H1 (cell line): ENCODE results near the gene MACF1. TPM values are rescaled to one million over a fixed set of nuclear protein-coding genes. Genes with fewer than 3 reads are reported as not detected.

Experiments used
- CTCF ChIA-PET: fragments of 300-600 bp; sonication (Branson Sonifier 250); formaldehyde crosslinking; loops from one replicate; lab custom pipeline; 2021; ENCODE audit not compliant: partially characterized antibody; lab: Charles Lee
- POLR2A ChIA-PET: fragments of 300-600 bp; sonication (Branson Sonifier 250); formaldehyde crosslinking; loops from one replicate; lab custom pipeline; 2021; ENCODE audit warnings: inconsistent platforms; ENCODE audit not compliant: partially characterized antibody; lab: Charles Lee
- DNase-seq, 2 experiments: peaks; one replicate each; pipeline versions ENCODE4 v3.0.0 to v3.0.0-alpha.2; 2010 to 2022; ENCODE audit warnings: low spot score in 2 of 2, low read depth in 1 of 2, mixed read lengths in 1 of 2
- FAIRE-seq: peaks from 2 replicates; lab custom pipeline; 2011; peaks lifted over from hg19 to GRCh38; lab: Jason Lieb, UNC
- H2AFZ ChIP-seq: 2 replicates; pipeline ENCODE4 v1.8.1; 2012; ENCODE audit warnings: low read length, inconsistent platforms
- H2AK5ac ChIP-seq: 2 replicates; pipeline ENCODE4 v1.6.1; 2013; ENCODE audit warnings: low read depth, low read length
- H2BK120ac ChIP-seq: replicated peaks from 2 replicates; pipeline ENCODE3; 2013; ENCODE audit warnings: low read depth, low read length, inconsistent platforms
- H2BK12ac ChIP-seq: 2 replicates; pipeline ENCODE4 v1.6.1; 2013; ENCODE audit warnings: low read depth, low read length
- H2BK15ac ChIP-seq: 2 replicates; pipeline ENCODE4 v1.6.1; 2013; ENCODE audit warnings: low read length
- H2BK20ac ChIP-seq: 2 replicates; pipeline ENCODE4 v1.6.1; 2013; ENCODE audit warnings: low read length
- H2BK5ac ChIP-seq: 2 replicates; pipeline ENCODE4 v1.6.1; 2013; ENCODE audit warnings: low read depth, low read length
- H3K14ac ChIP-seq: 2 replicates; pipeline ENCODE4 v1.6.1; 2013; ENCODE audit warnings: inconsistent platforms; ENCODE audit not compliant: insufficient read length
- H3K18ac ChIP-seq: 2 replicates; pipeline ENCODE4 v1.6.1; 2013; ENCODE audit warnings: low read length; ENCODE audit errors: extremely low read depth
- H3K23ac ChIP-seq: 2 replicates; pipeline ENCODE4 v1.6.1; 2013; ENCODE audit warnings: inconsistent platforms; ENCODE audit not compliant: insufficient read length
- H3K23me2 ChIP-seq: 2 replicates; pipeline ENCODE4 v1.6.1; 2013; ENCODE audit warnings: low read depth, low read length
- H3K27ac ChIP-seq: 2 replicates; pipeline ENCODE4 v1.6.1; 2011; ENCODE audit warnings: low read depth, low read length, inconsistent platforms
- H3K27me3 ChIP-seq, 4 experiments: replicated peaks in 1 of 4; 1 replicate in 1 of 4; 2 replicates in 3 of 4; pipeline versions ENCODE4 v1.6.1 to v1.8.1; 2011 to 2013; ENCODE audit warnings: low read length in 3 of 4, mild to moderate bottlenecking in 3 of 4, inconsistent platforms in 2 of 4, mixed read lengths in 2 of 4, moderate library complexity in 1 of 4; ENCODE audit not compliant: control insufficient read depth in 3 of 4, insufficient read depth in 3 of 4; ENCODE audit errors: extremely low read depth in 1 of 4
- H3K36me3 ChIP-seq, 4 experiments: 2 replicates each; pipeline versions ENCODE4 v1.6.1 to v1.8.1; 2011 to 2013; ENCODE audit warnings: mild to moderate bottlenecking in 4 of 4, low read length in 3 of 4, moderate library complexity in 2 of 4, control low read depth in 1 of 4, inconsistent platforms in 1 of 4; ENCODE audit not compliant: insufficient read depth in 4 of 4, control insufficient read depth in 2 of 4
- H3K4ac ChIP-seq: replicated peaks from 2 replicates; pipeline ENCODE3; 2013; ENCODE audit warnings: low read length, low read depth, mixed read lengths, inconsistent platforms; ENCODE audit not compliant: insufficient read length
- H3K4me1 ChIP-seq, 4 experiments: replicated peaks in 1 of 4; 1 replicate in 1 of 4; 2 replicates in 3 of 4; pipeline versions ENCODE4 v1.6.1 to v1.8.1; 2011 to 2013; ENCODE audit warnings: low read length in 3 of 4, inconsistent platforms in 2 of 4, mixed read lengths in 1 of 4; ENCODE audit not compliant: insufficient read depth in 4 of 4, control insufficient read depth in 3 of 4
- H3K4me2 ChIP-seq, 2 experiments: 2 replicates each; pipeline versions ENCODE4 v1.6.1 to v1.8.1; 2011 to 2013; ENCODE audit warnings: low read depth in 2 of 2, low read length in 2 of 2, control low read depth in 1 of 2, inconsistent platforms in 1 of 2, mild to moderate bottlenecking in 1 of 2; ENCODE audit not compliant: insufficient read depth in 1 of 2
- H3K4me3 ChIP-seq, 4 experiments: fragments of 200-600, 300-600 bp in 1 of 4; sonication (generic), shearing (Covaris generic), sonication (Bioruptor Twin) in 1 of 4; 2 replicates each; pipeline versions ENCODE4 v1.5.1 to v1.8.1; 2011 to 2016; ENCODE audit warnings: low read length in 4 of 4, low read depth in 3 of 4, control low read depth in 2 of 4, inconsistent platforms in 2 of 4, mild to moderate bottlenecking in 2 of 4, mixed read lengths in 1 of 4, moderate library complexity in 1 of 4; ENCODE audit not compliant: insufficient read depth in 2 of 4; ENCODE audit errors: extremely low read depth in 1 of 4
- H3K56ac ChIP-seq: replicated peaks from 2 replicates; pipeline ENCODE3; 2013; ENCODE audit warnings: low read depth, mild to moderate bottlenecking, mixed read lengths, low read length, inconsistent platforms; ENCODE audit not compliant: insufficient read length
- H3K79me1 ChIP-seq: 2 replicates; pipeline ENCODE4 v1.6.1; 2013; ENCODE audit warnings: low read depth, low read length, control low read depth
- H3K79me2 ChIP-seq, 2 experiments: 2 replicates each; pipeline versions ENCODE4 v1.6.1 to v1.8.1; 2012 to 2013; ENCODE audit warnings: low read length in 2 of 2, mild to moderate bottlenecking in 2 of 2, inconsistent platforms in 1 of 2; ENCODE audit not compliant: insufficient read depth in 2 of 2, control insufficient read depth in 1 of 2
- H3K9ac ChIP-seq, 4 experiments: replicated peaks in 1 of 4; 1 replicate in 1 of 4; 2 replicates in 3 of 4; pipeline versions ENCODE4 v1.6.1 to v1.8.1; 2011 to 2013; ENCODE audit warnings: low read depth in 3 of 4, low read length in 3 of 4, control low read depth in 2 of 4, mild to moderate bottlenecking in 2 of 4, moderate library complexity in 2 of 4, inconsistent platforms in 1 of 4; ENCODE audit errors: extremely low read depth in 1 of 4
- H3K9me3 ChIP-seq, 2 experiments: 2 replicates each; pipeline versions ENCODE4 v1.6.1 to v1.8.1; 2012 to 2013; ENCODE audit warnings: mild to moderate bottlenecking in 2 of 2, moderate library complexity in 2 of 2, control low read depth in 1 of 2, inconsistent platforms in 1 of 2, low read depth in 1 of 2, low read length in 1 of 2, mixed read lengths in 1 of 2; ENCODE audit not compliant: insufficient read depth in 2 of 2
- H4K20me1 ChIP-seq, 2 experiments: replicated peaks in 1 of 2; 2 replicates each; pipeline versions ENCODE3 to v1.8.1; 2011 to 2013; ENCODE audit warnings: inconsistent platforms in 2 of 2, low read length in 2 of 2, mild to moderate bottlenecking in 1 of 2; ENCODE audit not compliant: insufficient read depth in 2 of 2, control insufficient read depth in 1 of 2
- H4K5ac ChIP-seq: 2 replicates; pipeline ENCODE4 v1.6.1; 2013; ENCODE audit warnings: low read length, low read depth, mixed read lengths, inconsistent platforms; ENCODE audit not compliant: insufficient read length
- H4K8ac ChIP-seq: 2 replicates; pipeline ENCODE4 v1.8.0; 2013; ENCODE audit warnings: mild to moderate bottlenecking, moderate library complexity, low read length, inconsistent platforms; ENCODE audit not compliant: insufficient read depth; ENCODE audit errors: extremely low read depth
- H4K91ac ChIP-seq: replicated peaks from 2 replicates; pipeline ENCODE3; 2013; ENCODE audit warnings: low read length, mixed read lengths, inconsistent platforms; ENCODE audit not compliant: insufficient read length
- ASH2L ChIP-seq: fragments of 200-600, 300-600 bp; sonication (generic); IDR thresholded peaks from one replicate; pipeline ENCODE4 v1.7.1; 2017; ENCODE audit warnings: low read length
- CBX5 ChIP-seq: fragments of 300-800, 300-1000 bp; sonication (generic); IDR thresholded peaks from 2 replicates; pipeline ENCODE4 v1.7.1; 2016; ENCODE audit warnings: antibody characterized with exemption, low read length, low read depth
- CEBPB ChIP-seq: IDR thresholded peaks from 2 replicates; pipeline ENCODE4 v1.6.1; 2012; ENCODE audit warnings: low read depth, low read length
- FOSL1 ChIP-seq: IDR thresholded peaks from 2 replicates; pipeline ENCODE4 v1.6.1; 2011; ENCODE audit warnings: mild to moderate bottlenecking, low read depth, low read length, moderate library complexity; ENCODE audit not compliant: insufficient read depth
- GABPA ChIP-seq: IDR thresholded peaks from 2 replicates; pipeline ENCODE4 v1.6.1; 2011; ENCODE audit warnings: mild to moderate bottlenecking, low read length, moderate library complexity, borderline replicate concordance; ENCODE audit not compliant: insufficient read depth
- KDM5A ChIP-seq: fragments of 200-600 bp; IDR thresholded peaks from 2 replicates; pipeline ENCODE4 v1.7.1; 2012; ENCODE audit warnings: mild to moderate bottlenecking, low read length, inconsistent platforms, mixed read lengths
- NRF1 ChIP-seq: IDR thresholded peaks from 2 replicates; pipeline ENCODE4 v1.6.1; 2011; ENCODE audit warnings: mild to moderate bottlenecking, low read depth, low read length, improper control_type of control experiment
- PHF8 ChIP-seq: fragments of 200-600 bp; sonication (generic); conservative IDR thresholded peaks from 2 replicates; pipeline ENCODE4 v1.7.1; 2012; ENCODE audit warnings: low read depth, mild to moderate bottlenecking, inconsistent platforms, low read length, moderate library complexity
- POLR2A ChIP-seq, 2 experiments: IDR thresholded peaks; 1 replicate in 1 of 2; 2 replicates in 1 of 2; pipeline ENCODE4 v1.6.1; 2011; ENCODE audit warnings: low read depth in 2 of 2, low read length in 2 of 2, mild to moderate bottlenecking in 2 of 2; ENCODE audit errors: control extremely low read depth in 1 of 2
- RAD21 ChIP-seq, 2 experiments: IDR thresholded peaks in 1 of 2; conservative IDR thresholded peaks in 1 of 2; 2 replicates each; pipeline ENCODE4 v1.6.1; 2011; ENCODE audit warnings: low read depth in 2 of 2, low read length in 2 of 2, improper control_type of control experiment in 1 of 2, inconsistent platforms in 1 of 2, mild to moderate bottlenecking in 1 of 2, moderate library complexity in 1 of 2
- RFX5 ChIP-seq: IDR thresholded peaks from 2 replicates; pipeline ENCODE4 v1.6.1; 2011; ENCODE audit warnings: low read depth, low read length, improper control_type of control experiment, borderline replicate concordance
- SIX5 ChIP-seq: IDR thresholded peaks from 2 replicates; pipeline ENCODE4 v1.6.1; 2011; ENCODE audit warnings: mild to moderate bottlenecking, low read depth, low read length
- TAF7 ChIP-seq: optimal IDR thresholded peaks from 2 replicates; pipeline ENCODE3; 2011; ENCODE audit warnings: low read depth, mild to moderate bottlenecking, inconsistent platforms, low read length, moderate library complexity, borderline replicate concordance
- TEAD4 ChIP-seq: IDR thresholded peaks from 2 replicates; pipeline ENCODE4 v1.6.1; 2012; ENCODE audit warnings: low read depth, low read length, inconsistent platforms, mixed read lengths
- WGBS, 2 experiments: shearing (Covaris generic) in 1 of 2; methylation state at CpG; one replicate each; pipeline versions ENCODE4 v1.1.6 to v1.1.7; 2013 to 2015; ENCODE audit warnings: low lambda C conversion rate in 2 of 2, mixed read lengths in 2 of 2, inconsistent platforms in 1 of 2, low coverage in 1 of 2, missing lambda C conversion rate in 1 of 2; ENCODE audit not compliant: insufficient replicate concordance in 2 of 2, insufficient coverage in 1 of 2, insufficient read length in 1 of 2; ENCODE audit errors: extremely low coverage in 1 of 2, missing lambda C conversion rate in 1 of 2; 5-methylcytosine and 5-hydroxymethylcytosine counted together
- polyA plus RNA-seq, 7 experiments: library from polyadenylated mRNA; depleted of rRNA in 3 of 7; stranded (reverse) in 5 of 7; unstranded in 2 of 7; fragments of >200 nt in 5 of 7; fragments of 200-250 nt in 2 of 7; gene quantifications; 1 replicate in 5 of 7; 2 replicates in 1 of 7; 4 replicates in 1 of 7; pipeline versions ENCODE4 v1.2.1 to v1.2.3, GENCODE V29; 2011 to 2013; ENCODE audit warnings: missing spikeins in 2 of 7, mixed read lengths in 2 of 7
- total RNA-seq: library from RNA; stranded (reverse); fragmentation: NEBNext Ultra II Directional; extraction: Animal tissue kit (Norgen Biotek cat#: 25700); gene quantifications from 2 replicates; pipeline ENCODE4 v1.2.1, GENCODE V29; 2021

The MACF1 gene
- total and polyA plus RNA-seq, 2 of the 8 experiments (the other 6 are each of a cell fraction or from before 2014, with no cell fraction given), result 59.8 to 285 TPM

DNA sequence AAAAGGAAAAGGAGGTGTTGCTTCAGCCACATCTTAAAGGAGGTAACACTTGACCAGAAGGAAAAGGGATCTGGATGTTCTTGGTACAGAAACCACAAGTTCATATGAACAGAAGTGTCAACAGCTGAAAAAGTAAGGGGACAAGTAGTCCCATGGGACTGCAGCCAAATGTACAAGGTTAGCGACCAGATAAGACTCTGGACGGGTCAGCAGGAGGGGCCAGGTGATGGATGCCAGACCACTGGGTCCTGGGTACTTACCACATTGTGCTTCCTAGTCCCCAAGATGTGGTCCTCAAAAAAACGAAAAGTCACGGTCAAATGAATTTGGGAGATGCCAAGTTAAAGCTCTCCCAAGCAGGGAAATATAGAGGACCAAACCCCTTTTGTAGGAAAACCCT, 270.3 kb downstream of the MACF1 start:
- no peak overlapping the region for H3K18ac ChIP-seq
- H3K79me2 ChIP-seq, result no peaks in the 10 kb centered on the region
- H3K4me1 ChIP-seq, result no peaks in the 10 kb centered on the region
- H3K4ac ChIP-seq, result no peak overlapping the region
- H4K8ac ChIP-seq, result no peak overlapping the region
- H3K9ac ChIP-seq, result no peak overlapping the region
- H3K4me2 ChIP-seq, result no peak overlapping the region
- peaks cover 0 to 2% of the 10 kb centered on the region in 2 experiments for H4K20me1 ChIP-seq
- FAIRE-seq (no peak), DNase-seq (no peak)
- POLR2A ChIA-PET, result interaction anchor here (0.6 to 1.3 kb wide), 3 partner anchors 15 to 210 kb away, joined by 3 to 4 read pairs (median 4); no protein-coding TSS in a partner anchor
- no peak overlapping the region for H2BK20ac ChIP-seq
- no peaks in the 10 kb centered on the region for H3K79me1 ChIP-seq
- CTCF ChIA-PET, result interaction anchor here (1.3 to 12.0 kb wide), 2 partner anchors 32 to 65 kb away, joined by 4 to 68 read pairs; no protein-coding TSS in a partner anchor
- H4K91ac ChIP-seq, result no peak overlapping the region
- no peak overlapping the region for H2BK5ac ChIP-seq
- no peak overlapping the region for H3K23ac ChIP-seq
- H2BK12ac ChIP-seq, result no peak overlapping the region
- no peaks in the 10 kb centered on the region for H3K23me2 ChIP-seq
- WGBS, 2 experiments, result 92% methylated on average over 4 of the region's 4 CpGs; no CpG with 5 or more reads in 1 of the 2 experiments
- H2BK120ac ChIP-seq, result no peak overlapping the region
- no peak overlapping the region for H4K5ac ChIP-seq
- H2AFZ ChIP-seq, result no peak overlapping the region
- no peaks in the 10 kb centered on the region for H3K27me3 ChIP-seq
- no peak overlapping the region for H2AK5ac ChIP-seq
- no peak overlapping the region for H2BK15ac ChIP-seq
- no peak overlapping the region for H3K14ac ChIP-seq
- no peak overlapping the region for H3K56ac ChIP-seq
- no peak overlapping the region for H3K4me3 ChIP-seq
- H3K9me3 ChIP-seq, result no peaks in the 10 kb centered on the region
- H3K36me3 ChIP-seq, result peaks cover 2 to 28% (median 18%) of the 10 kb centered on the region in 4 experiments; a peak in 7 of 8 replicates
- no peak overlapping the region for H3K27ac ChIP-seq
- TF ChIP-seq NRF1 (no peak), RFX5 (no peak), TEAD4 (no peak), FOSL1 (no peak), KDM5A (no peak), CBX5 (no peak), RAD21 (IDR thresholded peaks at IDR 0.05 in 1 of 2, conservative IDR thresholded peaks at IDR 0.05 in 1 of 2; ENCODE audit: low read depth in 2 of 2, low read length in 2 of 2) (no peak), TAF7 (no peak), SIX5 (no peak), POLR2A (IDR thresholded peaks at IDR 0.05; ENCODE audit: control extremely low read depth in 1 of 2, low read depth in 2 of 2, low read length in 2 of 2) (no peak), CEBPB (no peak), GABPA (no peak), PHF8 (no peak), ASH2L (no peak)
